AG10803 (cell line): ENCODE results near the gene CDS2.

ENCODE experiments used
- DNase-seq: peaks from one replicate; pipeline ENCODE4 v3.0.0; 2010; ENCODE audit warnings: low read depth
- H3K4me3 ChIP-seq: 2 replicates; pipeline ENCODE4 v1.5.1; 2011; ENCODE audit warnings: mild to moderate bottlenecking, low read length, control low read depth
- TF ChIP-seq, protein P1 (sequence below): conservative IDR thresholded peaks from 2 replicates; pipeline ENCODE4 v1.5.1; 2011; ENCODE audit warnings: mild to moderate bottlenecking, low read length, control low read depth, inconsistent platforms

Gene CDS2

DNA sequence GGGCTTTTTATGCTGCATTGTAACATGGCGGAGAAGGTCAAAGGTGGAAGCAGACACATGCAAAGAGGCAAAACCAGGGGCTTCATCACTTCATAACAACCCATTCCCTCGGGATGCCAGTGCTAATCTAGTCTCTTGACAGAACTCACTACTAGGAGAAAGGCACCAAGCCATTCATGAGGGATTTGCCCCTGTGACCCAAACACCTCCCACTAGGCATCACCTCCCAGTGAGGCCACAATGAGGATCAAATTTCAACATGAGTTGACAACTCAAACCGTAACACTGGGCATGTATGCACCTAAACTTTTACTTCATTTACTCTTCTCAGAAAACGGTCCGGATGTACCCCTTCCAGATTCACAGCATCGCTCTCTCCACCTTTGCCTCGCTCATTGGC is 61.9 kb downstream of the CDS2 start:
- no peak for DNase-seq
- H3K4me3 ChIP-seq, result no peak overlapping the region
- TF ChIP-seq, protein P1, sequence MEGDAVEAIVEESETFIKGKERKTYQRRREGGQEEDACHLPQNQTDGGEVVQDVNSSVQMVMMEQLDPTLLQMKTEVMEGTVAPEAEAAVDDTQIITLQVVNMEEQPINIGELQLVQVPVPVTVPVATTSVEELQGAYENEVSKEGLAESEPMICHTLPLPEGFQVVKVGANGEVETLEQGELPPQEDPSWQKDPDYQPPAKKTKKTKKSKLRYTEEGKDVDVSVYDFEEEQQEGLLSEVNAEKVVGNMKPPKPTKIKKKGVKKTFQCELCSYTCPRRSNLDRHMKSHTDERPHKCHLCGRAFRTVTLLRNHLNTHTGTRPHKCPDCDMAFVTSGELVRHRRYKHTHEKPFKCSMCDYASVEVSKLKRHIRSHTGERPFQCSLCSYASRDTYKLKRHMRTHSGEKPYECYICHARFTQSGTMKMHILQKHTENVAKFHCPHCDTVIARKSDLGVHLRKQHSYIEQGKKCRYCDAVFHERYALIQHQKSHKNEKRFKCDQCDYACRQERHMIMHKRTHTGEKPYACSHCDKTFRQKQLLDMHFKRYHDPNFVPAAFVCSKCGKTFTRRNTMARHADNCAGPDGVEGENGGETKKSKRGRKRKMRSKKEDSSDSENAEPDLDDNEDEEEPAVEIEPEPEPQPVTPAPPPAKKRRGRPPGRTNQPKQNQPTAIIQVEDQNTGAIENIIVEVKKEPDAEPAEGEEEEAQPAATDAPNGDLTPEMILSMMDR, result no peak

DNA sequence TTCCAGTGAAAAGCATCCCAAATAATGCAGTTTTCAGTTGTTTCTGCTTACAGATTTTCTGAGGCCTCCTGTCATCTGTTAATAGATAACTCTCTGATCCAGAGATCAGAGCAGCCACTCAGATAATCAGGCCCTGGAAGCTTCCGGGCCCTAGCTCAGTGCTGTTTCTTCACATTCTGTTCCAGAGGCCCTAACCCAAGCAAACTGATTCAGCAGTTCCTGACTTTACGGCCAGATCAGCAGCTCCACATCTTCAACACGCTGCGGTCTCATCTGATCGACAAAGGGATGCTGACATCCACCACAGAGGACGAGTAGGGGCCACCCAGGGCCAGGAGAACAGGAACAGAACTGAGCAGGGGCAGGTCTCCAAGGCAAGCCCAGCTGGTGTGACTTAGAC is 63.1 kb downstream of the CDS2 start:
- DNase-seq, result no peak
- H3K4me3 ChIP-seq, result no peak overlapping the region
- TF ChIP-seq, protein P1, result no peak

DNA sequence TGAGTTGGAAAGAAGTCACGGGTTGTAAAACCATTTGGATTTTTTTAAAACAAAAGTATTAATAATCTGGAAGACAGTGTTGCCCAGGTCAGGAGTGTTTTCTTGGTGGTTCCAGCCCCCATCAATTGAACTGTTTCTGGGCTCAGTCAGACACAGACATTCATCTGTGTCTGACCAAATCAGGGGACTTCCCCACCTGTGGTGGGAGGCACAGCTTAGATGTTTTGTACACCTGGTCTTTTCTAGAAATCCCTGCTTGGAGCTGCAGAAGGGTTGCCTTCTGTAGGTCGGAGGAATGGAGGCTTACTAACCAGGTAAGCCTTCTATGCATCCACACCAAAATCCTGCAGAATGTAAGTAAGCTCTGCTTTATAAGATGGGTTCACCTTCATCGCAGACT is 63.6 kb downstream of the CDS2 start:
- H3K4me3 ChIP-seq, result no peak overlapping the region
- DNase-seq, result no peak
- TF ChIP-seq, protein P1, result no peak

DNA sequence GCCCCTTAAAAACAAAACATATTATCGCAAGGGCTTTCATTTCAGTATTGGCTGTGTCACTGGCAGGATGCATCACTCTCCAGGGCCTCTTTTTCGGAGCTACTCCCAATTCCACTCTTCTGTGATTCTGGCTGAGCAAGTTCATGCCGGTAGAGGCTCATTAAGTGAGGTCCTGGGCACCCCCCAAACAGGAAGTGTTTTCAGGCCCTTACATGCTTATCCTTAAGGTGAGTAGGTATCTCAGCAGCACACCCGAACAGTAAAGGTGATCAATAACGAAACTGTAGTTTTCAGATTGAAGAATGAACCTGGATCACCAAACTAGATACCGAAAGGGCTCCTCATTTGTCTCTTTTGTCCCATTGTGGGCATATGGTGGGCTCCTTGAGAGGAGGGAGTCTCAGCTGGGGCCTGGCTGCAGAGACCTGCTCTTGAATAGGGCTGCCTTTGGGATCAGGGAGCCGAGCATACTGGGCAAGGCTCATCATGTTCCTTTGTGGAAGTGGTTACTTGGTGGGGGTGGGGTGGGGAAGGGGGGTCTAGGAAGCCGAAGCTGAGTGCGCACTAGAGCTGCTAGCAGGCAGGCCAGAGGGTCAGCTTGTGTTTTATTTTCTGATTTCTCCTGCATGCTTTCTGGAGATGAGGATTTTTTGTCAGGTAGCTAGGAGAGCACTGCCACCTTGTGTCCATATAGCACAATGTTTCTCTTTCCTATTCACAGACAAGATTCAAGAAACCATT is 65.2 kb downstream of the CDS2 start:
- no peak overlapping the region for H3K4me3 ChIP-seq
- TF ChIP-seq, protein P1, result peak; percentile 83
- DNase-seq, result peak; percentile 77

DNA sequence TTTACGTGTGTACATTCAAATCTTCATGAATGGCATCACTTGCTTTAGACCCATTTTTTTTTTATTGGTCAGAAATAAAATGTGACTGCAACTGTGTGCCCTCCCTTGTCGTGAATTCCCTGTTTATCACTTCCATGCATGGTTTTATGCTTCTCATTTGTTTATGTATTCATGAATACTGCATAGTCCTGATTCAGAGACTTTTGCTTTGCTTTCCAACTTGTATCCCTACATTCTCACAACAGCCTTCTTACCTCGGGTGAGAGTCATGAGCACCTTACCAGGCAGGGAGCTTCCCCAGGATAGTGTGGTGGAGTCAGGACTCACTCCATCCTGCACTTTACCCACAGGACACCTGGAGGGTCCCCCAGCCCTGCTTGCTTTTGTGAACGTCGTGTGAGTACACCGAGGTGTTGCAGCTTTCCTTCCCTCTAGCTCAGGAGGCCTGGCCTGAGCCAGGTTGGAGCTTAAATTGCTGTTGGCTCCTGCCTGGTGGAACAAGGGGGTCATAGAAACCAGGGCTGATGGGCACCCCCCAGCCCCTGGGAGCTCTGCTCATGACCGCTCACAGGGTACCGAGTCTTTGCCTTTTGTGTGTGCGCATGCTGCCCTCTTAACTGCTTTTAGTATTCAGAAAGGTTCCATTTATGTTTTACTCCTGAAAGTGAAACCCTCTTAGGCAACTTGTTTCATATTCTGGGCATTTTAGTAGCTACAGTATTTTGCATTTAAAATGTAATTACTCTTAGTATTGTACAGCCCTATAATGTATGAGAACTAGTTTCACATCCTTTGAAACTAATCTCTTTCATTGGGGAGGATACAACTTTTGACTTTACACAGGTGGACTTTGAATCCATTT is 66.0 kb downstream of the CDS2 start:
- TF ChIP-seq, protein P1, result no peak
- no peak overlapping the region for H3K4me3 ChIP-seq
- DNase-seq, result no peak

DNA sequence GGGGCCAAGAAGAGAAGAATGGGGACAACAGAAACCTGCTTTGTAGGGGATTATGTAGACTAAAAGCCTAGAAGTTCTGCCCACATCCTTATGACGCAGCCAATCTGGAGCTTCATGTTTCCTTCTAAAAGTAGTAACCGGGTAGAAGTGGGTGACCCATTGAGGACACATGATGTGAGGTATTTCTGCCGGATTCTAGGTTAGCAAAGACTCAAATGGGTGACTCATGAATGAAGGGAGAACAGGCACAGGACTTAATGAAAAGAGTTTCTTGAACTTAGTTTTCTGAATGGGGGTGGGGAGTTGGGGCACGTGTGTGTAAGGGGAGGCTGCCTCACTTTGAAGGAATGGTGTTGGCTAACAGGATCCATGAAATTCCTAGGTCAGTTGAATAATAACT is 68.8 kb downstream of the CDS2 start:
- TF ChIP-seq, protein P1, result no peak
- no peak overlapping the region for H3K4me3 ChIP-seq
- DNase-seq, result peak; percentile 53
